Measurements from ENCODE around the gene CHDH.

Gene CHDH

DNA sequence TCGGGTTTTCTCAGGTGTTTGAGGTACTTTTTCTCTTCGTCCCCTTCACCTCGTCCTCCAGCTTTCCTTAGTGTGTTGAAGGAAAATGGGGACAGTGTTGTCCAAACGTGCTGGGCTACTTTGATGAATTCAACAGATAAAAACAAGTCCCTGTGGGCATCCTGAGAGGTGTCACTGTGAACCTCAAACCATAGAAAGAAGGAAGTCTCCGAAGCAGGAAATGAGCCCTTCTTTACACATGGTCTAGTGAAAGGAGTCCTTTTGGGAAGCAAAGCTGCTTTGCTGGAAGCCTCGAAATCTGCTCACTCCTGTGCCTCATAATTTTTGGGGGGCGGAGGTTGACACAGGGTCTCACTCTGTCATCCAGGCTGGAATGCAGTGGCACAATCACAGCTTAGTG lies 10.7 kb upstream of the CHDH start:
- no peak overlapping the region for H3K4me3 ChIP-seq (ENCODE audit: low read depth in 1 of 2, low read length in 2 of 2)
- H3K36me3 ChIP-seq (ENCODE audit: insufficient read depth, low read length) = no peaks in the 10 kb centered on the region
- H3K4me1 ChIP-seq (ENCODE audit: insufficient read depth, low read length) = no peaks in the 10 kb centered on the region
- H2AFZ ChIP-seq (ENCODE audit: low read depth, low read length) = no peak overlapping the region
- no peaks in the 10 kb centered on the region for H3K79me2 ChIP-seq (ENCODE audit: insufficient read depth, low read length)
- no peaks in the 10 kb centered on the region for H3K9me3 ChIP-seq (ENCODE audit: insufficient read depth, low read length, severe bottlenecking)
- H3K4me2 ChIP-seq (ENCODE audit: insufficient read depth, low read length) = no peak overlapping the region
- no peaks in the 10 kb centered on the region for H3K27me3 ChIP-seq (ENCODE audit: insufficient read depth, low read length, poor library complexity)
- ATAC-seq (ENCODE audit: insufficient read depth, low read depth) (no peak), DNase-seq (no peak)
- no peak overlapping the region for H3K27ac ChIP-seq (ENCODE audit: low read length)
- no peak for TF ChIP-seq EZH2 (IDR thresholded peaks at IDR 0.05; ENCODE audit: borderline replicate concordance, low read depth, low read length, severe bottlenecking)
- TF ChIP-seq, protein P1, sequence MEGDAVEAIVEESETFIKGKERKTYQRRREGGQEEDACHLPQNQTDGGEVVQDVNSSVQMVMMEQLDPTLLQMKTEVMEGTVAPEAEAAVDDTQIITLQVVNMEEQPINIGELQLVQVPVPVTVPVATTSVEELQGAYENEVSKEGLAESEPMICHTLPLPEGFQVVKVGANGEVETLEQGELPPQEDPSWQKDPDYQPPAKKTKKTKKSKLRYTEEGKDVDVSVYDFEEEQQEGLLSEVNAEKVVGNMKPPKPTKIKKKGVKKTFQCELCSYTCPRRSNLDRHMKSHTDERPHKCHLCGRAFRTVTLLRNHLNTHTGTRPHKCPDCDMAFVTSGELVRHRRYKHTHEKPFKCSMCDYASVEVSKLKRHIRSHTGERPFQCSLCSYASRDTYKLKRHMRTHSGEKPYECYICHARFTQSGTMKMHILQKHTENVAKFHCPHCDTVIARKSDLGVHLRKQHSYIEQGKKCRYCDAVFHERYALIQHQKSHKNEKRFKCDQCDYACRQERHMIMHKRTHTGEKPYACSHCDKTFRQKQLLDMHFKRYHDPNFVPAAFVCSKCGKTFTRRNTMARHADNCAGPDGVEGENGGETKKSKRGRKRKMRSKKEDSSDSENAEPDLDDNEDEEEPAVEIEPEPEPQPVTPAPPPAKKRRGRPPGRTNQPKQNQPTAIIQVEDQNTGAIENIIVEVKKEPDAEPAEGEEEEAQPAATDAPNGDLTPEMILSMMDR (IDR thresholded peaks at IDR 0.05; ENCODE audit: borderline replicate concordance, extremely low read depth, low read length, poor library complexity, severe bottlenecking) = no peak
- H4K20me1 ChIP-seq (ENCODE audit: insufficient read depth, low read length) = no peaks in the 10 kb centered on the region
- H3K9ac ChIP-seq (ENCODE audit: low read depth, low read length) = no peak overlapping the region

DNA sequence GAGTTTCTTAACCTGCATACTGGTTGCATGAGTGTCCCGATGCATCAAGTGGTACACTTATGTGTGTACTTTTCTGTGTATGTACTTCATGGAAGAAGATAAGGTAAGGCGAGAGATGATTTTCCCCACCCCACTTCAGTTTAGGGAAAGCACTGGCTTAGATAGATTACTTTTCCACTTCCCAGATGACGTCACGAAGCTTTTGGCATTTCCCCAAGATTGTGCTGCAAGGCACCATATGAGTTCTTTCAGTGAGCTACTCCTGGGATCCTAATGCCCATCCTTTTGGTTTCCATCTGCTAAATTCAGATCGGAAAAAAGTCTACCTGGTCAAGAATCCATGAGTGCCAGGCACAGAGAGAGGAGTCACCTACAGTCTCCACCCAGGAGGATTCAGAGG lies 4.7 kb upstream of the CHDH start:
- ATAC-seq (ENCODE audit: insufficient read depth, low read depth) (no peak), DNase-seq (no peak)
- no peaks in the 10 kb centered on the region for H3K4me1 ChIP-seq (ENCODE audit: insufficient read depth, low read length)
- TF ChIP-seq EZH2 (IDR thresholded peaks at IDR 0.05; ENCODE audit: borderline replicate concordance, low read depth, low read length, severe bottlenecking) = no peak
- TF ChIP-seq, protein P1 (IDR thresholded peaks at IDR 0.05; ENCODE audit: borderline replicate concordance, extremely low read depth, low read length, poor library complexity, severe bottlenecking) = no peak
- H3K4me2 ChIP-seq (ENCODE audit: insufficient read depth, low read length) = no peak overlapping the region
- no peak overlapping the region for H3K27ac ChIP-seq (ENCODE audit: low read length)
- no peaks in the 10 kb centered on the region for H3K9me3 ChIP-seq (ENCODE audit: insufficient read depth, low read length, severe bottlenecking)
- no peaks in the 10 kb centered on the region for H4K20me1 ChIP-seq (ENCODE audit: insufficient read depth, low read length)
- H3K79me2 ChIP-seq (ENCODE audit: insufficient read depth, low read length) = no peaks in the 10 kb centered on the region
- no peaks in the 10 kb centered on the region for H3K36me3 ChIP-seq (ENCODE audit: insufficient read depth, low read length)
- H3K27me3 ChIP-seq (ENCODE audit: insufficient read depth, low read length, poor library complexity) = no peaks in the 10 kb centered on the region
- H3K9ac ChIP-seq (ENCODE audit: low read depth, low read length) = no peak overlapping the region
- no peak overlapping the region for H3K4me3 ChIP-seq (ENCODE audit: low read depth in 1 of 2, low read length in 2 of 2)
- no peak overlapping the region for H2AFZ ChIP-seq (ENCODE audit: low read depth, low read length)

- H3K36me3 ChIP-seq (ENCODE audit: insufficient read depth, low read length) = no peaks in the 10 kb centered on the region
- H3K79me2 ChIP-seq (ENCODE audit: insufficient read depth, low read length) = no peaks in the 10 kb centered on the region
- no peak overlapping the region for H2AFZ ChIP-seq (ENCODE audit: low read depth, low read length)
- TF ChIP-seq, protein P1 (IDR thresholded peaks at IDR 0.05; ENCODE audit: borderline replicate concordance, extremely low read depth, low read length, poor library complexity, severe bottlenecking) = no peak
- TF ChIP-seq EZH2 (IDR thresholded peaks at IDR 0.05; ENCODE audit: borderline replicate concordance, low read depth, low read length, severe bottlenecking) = no peak
- DNase-seq (no peak), ATAC-seq (ENCODE audit: insufficient read depth, low read depth) (no peak)
- H3K4me2 ChIP-seq (ENCODE audit: insufficient read depth, low read length) = no peak overlapping the region
- no peak overlapping the region for H3K9ac ChIP-seq (ENCODE audit: low read depth, low read length)
- H3K9me3 ChIP-seq (ENCODE audit: insufficient read depth, low read length, severe bottlenecking) = no peaks in the 10 kb centered on the region
- H3K4me3 ChIP-seq (ENCODE audit: low read depth in 1 of 2, low read length in 2 of 2) = no peak overlapping the region
- H3K4me1 ChIP-seq (ENCODE audit: insufficient read depth, low read length) = no peaks in the 10 kb centered on the region
- no peak overlapping the region for H3K27ac ChIP-seq (ENCODE audit: low read length)
- H4K20me1 ChIP-seq (ENCODE audit: insufficient read depth, low read length) = no peaks in the 10 kb centered on the region
- no peaks in the 10 kb centered on the region for H3K27me3 ChIP-seq (ENCODE audit: insufficient read depth, low read length, poor library complexity)
Observed at GRCh38 chr3:53849916-53850315, 3.7 kb upstream of the CHDH start.

- no peaks in the 10 kb centered on the region for H3K9me3 ChIP-seq (ENCODE audit: insufficient read depth, low read length, severe bottlenecking)
- H3K27ac ChIP-seq (ENCODE audit: low read length) = no peak overlapping the region
- H4K20me1 ChIP-seq (ENCODE audit: insufficient read depth, low read length) = no peaks in the 10 kb centered on the region
- DNase-seq = no peak
- H3K4me1 ChIP-seq (ENCODE audit: insufficient read depth, low read length) = no peaks in the 10 kb centered on the region
- H3K9ac ChIP-seq (ENCODE audit: low read depth, low read length) = no peak overlapping the region
- no peak overlapping the region for H3K4me2 ChIP-seq (ENCODE audit: insufficient read depth, low read length)
- no peak overlapping the region for H2AFZ ChIP-seq (ENCODE audit: low read depth, low read length)
- TF ChIP-seq, protein P1 (IDR thresholded peaks at IDR 0.05; ENCODE audit: borderline replicate concordance, extremely low read depth, low read length, poor library complexity, severe bottlenecking) = no peak
- TF ChIP-seq EZH2 (IDR thresholded peaks at IDR 0.05; ENCODE audit: borderline replicate concordance, low read depth, low read length, severe bottlenecking) = no peak
- no peaks in the 10 kb centered on the region for H3K79me2 ChIP-seq (ENCODE audit: insufficient read depth, low read length)
- ATAC-seq (ENCODE audit: insufficient read depth, low read depth) = no peak
- H3K27me3 ChIP-seq (ENCODE audit: insufficient read depth, low read length, poor library complexity) = no peaks in the 10 kb centered on the region
- no peak overlapping the region for H3K4me3 ChIP-seq (ENCODE audit: low read depth in 1 of 2, low read length in 2 of 2)
- H3K36me3 ChIP-seq (ENCODE audit: insufficient read depth, low read length) = no peaks in the 10 kb centered on the region
Observed at GRCh38 chr3:53846851-53847155, 584 bp upstream of the CHDH start.
